Vagina (tissue), 2 donors: ENCODE measurements around the gene BGN.

Experiments
- CTCF ChIP-seq, 3 experiments: fragments of 450-650 bp in 2 of 3; fragments of 200-600 bp in 1 of 3; sonication (generic) in 1 of 3; IDR thresholded peaks; one replicate each; pipeline ENCODE4 v1.5.1; 2017 to 2019; ENCODE audit warnings: antibody characterized with exemption in 3 of 3, mild to moderate bottlenecking in 2 of 3, moderate library complexity in 2 of 3
- POLR2A ChIP-seq, 2 donors: fragments of 450-650 bp; IDR thresholded peaks; one replicate each; pipeline ENCODE4 v1.6.1; 2017; ENCODE audit warnings: antibody characterized with exemption in 2 of 2, mild to moderate bottlenecking in 2 of 2, moderate library complexity in 2 of 2

DNA sequence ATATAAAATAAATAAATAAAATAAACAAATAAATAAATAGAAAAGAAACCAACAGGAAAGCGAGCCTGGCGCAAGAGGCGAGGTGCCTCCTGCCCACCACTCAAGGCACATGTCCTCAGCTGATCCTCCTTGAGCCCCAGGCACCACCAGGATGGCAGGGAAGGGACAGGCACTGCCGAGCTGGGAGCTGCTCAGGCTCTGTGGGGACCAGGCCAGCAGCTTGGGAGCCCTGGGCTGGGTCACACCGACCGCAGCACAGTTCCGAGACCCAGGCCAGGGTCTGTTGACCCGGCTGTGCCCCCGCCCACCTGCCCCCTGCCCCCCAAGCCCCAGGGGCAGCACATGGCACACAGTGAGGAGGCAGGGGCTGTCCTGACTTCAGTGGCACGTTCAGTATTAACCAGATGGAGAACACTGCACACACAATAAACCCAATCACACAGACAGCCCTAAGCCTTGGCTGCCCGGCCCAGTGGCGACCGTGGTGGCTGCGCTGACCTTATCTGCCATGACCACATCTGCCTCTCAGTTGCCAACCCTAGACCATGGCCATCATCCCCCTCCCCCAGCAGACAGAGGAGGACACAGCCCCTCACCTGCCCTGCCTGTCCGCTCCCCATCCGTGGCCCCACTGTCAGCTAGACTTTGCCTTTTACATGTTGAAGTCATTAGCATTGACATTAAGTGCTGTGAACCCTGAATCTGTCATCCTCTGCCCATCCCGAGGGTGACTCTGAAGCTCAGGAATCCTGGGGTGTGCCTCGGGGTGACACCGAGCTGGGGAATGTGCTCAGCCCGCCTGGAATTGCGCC, 46.0 kb upstream of the BGN start:
- TF ChIP-seq CTCF (IDR thresholded peaks at IDR 0.05) (no peak), POLR2A (IDR thresholded peaks at IDR 0.05) (no peak)
